Endothelial cell of umbilical vein (primary cell): ENCODE results near the gene ERICH3. TPM values are rescaled to one million over a fixed set of nuclear protein-coding genes. Genes with fewer than 3 reads are reported as not detected.

Experiments used
- BruUV-seq: library from RNA; stranded (reverse); fragments of 400-500 nt; replicated peaks from 2 replicates; lab custom pipeline; 2021; lab: Mats Ljungman, UMichigan
- CTCF ChIA-PET: fragments of 300-600, 350-600 bp; sonication (Branson Sonifier 250); formaldehyde crosslinking; loops from one replicate; lab custom pipeline; 2021; ENCODE audit warnings: antibody characterized with exemption, inconsistent platforms; lab: Charles Lee
- POLR2A ChIA-PET: fragments of 300-600, 350-600 bp; sonication (Branson Sonifier 250); formaldehyde crosslinking; loops from one replicate; lab custom pipeline; 2021; ENCODE audit warnings: antibody characterized with exemption, inconsistent platforms; lab: Charles Lee
- DNase-seq: peaks from one replicate; pipeline ENCODE4 v3.0.0-alpha.2; 2011; ENCODE audit warnings: low read depth, low spot score
- FAIRE-seq: peaks from 2 replicates; lab custom pipeline; 2011; peaks lifted over from hg19 to GRCh38; lab: Jason Lieb, UNC
- H2AFZ ChIP-seq: 2 replicates; pipeline ENCODE4 v1.6.0; 2012; ENCODE audit warnings: low read depth, low read length, control low read depth, inconsistent platforms
- H3K27ac ChIP-seq: 2 replicates; pipeline ENCODE4 v1.5.1; 2011; ENCODE audit warnings: low read depth, mild to moderate bottlenecking, control low read depth, low read length, moderate library complexity; ENCODE audit not compliant: insufficient read depth
- H3K27me3 ChIP-seq, 2 experiments: 2 replicates each; pipeline versions ENCODE4 v1.6.0 to v1.6.1; 2011; ENCODE audit warnings: low read length in 2 of 2, mixed read lengths in 1 of 2; ENCODE audit not compliant: control insufficient read depth in 2 of 2, insufficient read depth in 2 of 2
- H3K36me3 ChIP-seq, 2 experiments: 2 replicates in 1 of 2; 3 replicates in 1 of 2; pipeline ENCODE4 v1.5.1; 2011; ENCODE audit warnings: low read length in 2 of 2, mild to moderate bottlenecking in 1 of 2, moderate library complexity in 1 of 2; ENCODE audit not compliant: control insufficient read depth in 2 of 2, insufficient read depth in 2 of 2; ENCODE audit errors: extremely low read depth in 1 of 2
- H3K4me1 ChIP-seq: 3 replicates; pipeline ENCODE4 v1.5.1; 2011; ENCODE audit warnings: mild to moderate bottlenecking, low read length; ENCODE audit not compliant: control insufficient read depth, insufficient read depth; ENCODE audit errors: extremely low read depth
- H3K4me2 ChIP-seq: 2 replicates; pipeline ENCODE4 v1.6.1; 2011; ENCODE audit warnings: low read length, control low read depth, mixed read lengths; ENCODE audit not compliant: insufficient read depth
- H3K4me3 ChIP-seq, 3 experiments: fragments of 200-600 bp in 1 of 3; sonication (generic), shearing (Covaris generic) in 1 of 3; replicated peaks in 1 of 3; 2 replicates each; pipeline ENCODE4 v1.5.1; 2011 to 2016; ENCODE audit warnings: control low read depth in 3 of 3, low read length in 3 of 3, mild to moderate bottlenecking in 2 of 3, inconsistent platforms in 1 of 3, low read depth in 1 of 3, moderate library complexity in 1 of 3; ENCODE audit not compliant: insufficient read depth in 1 of 3
- H3K79me2 ChIP-seq: 2 replicates; pipeline ENCODE4 v1.6.0; 2012; ENCODE audit warnings: low read length, inconsistent platforms; ENCODE audit not compliant: control insufficient read depth, insufficient read depth
- H3K9ac ChIP-seq: replicated peaks from 2 replicates; pipeline ENCODE3; 2011; ENCODE audit warnings: low read length, control low read depth; ENCODE audit not compliant: insufficient read depth; ENCODE audit errors: extremely low read depth
- H3K9me1 ChIP-seq: replicated peaks from 3 replicates; pipeline ENCODE4 v1.6.0; 2011; ENCODE audit warnings: mild to moderate bottlenecking, low read length; ENCODE audit not compliant: control insufficient read depth, insufficient read depth; ENCODE audit errors: extremely low read depth
- H3K9me3 ChIP-seq: replicated peaks from 2 replicates; pipeline ENCODE4 v1.5.1; 2012; ENCODE audit warnings: low read length, inconsistent platforms; ENCODE audit not compliant: control insufficient read depth, insufficient read depth
- H4K20me1 ChIP-seq: replicated peaks from 2 replicates; pipeline ENCODE3; 2011; ENCODE audit warnings: mild to moderate bottlenecking, low read length; ENCODE audit not compliant: control insufficient read depth, insufficient read depth; ENCODE audit errors: extremely low read depth
- EZH2 ChIP-seq: IDR thresholded peaks from 2 replicates; pipeline ENCODE4 v1.6.1; 2012; ENCODE audit warnings: borderline replicate concordance, low read depth, mild to moderate bottlenecking, moderate library complexity, low read length, inconsistent platforms; ENCODE audit not compliant: severe bottlenecking
- FOS ChIP-seq: IDR thresholded peaks from 2 replicates; pipeline ENCODE4 v1.6.1; 2011; ENCODE audit warnings: mild to moderate bottlenecking, low read length, moderate library complexity, borderline replicate concordance; ENCODE audit not compliant: insufficient read depth
- GATA2 ChIP-seq: IDR thresholded peaks from 2 replicates; pipeline ENCODE4 v1.7.0; 2011; ENCODE audit warnings: low read depth, mild to moderate bottlenecking, moderate library complexity, mixed read lengths, low read length; ENCODE audit not compliant: insufficient read length, insufficient read depth
- JUN ChIP-seq: IDR thresholded peaks from 2 replicates; pipeline ENCODE4 v1.6.1; 2011; ENCODE audit warnings: borderline replicate concordance, low read depth; ENCODE audit not compliant: insufficient read length, insufficient read depth
- MYC ChIP-seq: IDR thresholded peaks from one replicate; pipeline ENCODE4 v1.6.1; 2011; ENCODE audit warnings: mild to moderate bottlenecking, low read depth, low read length
- POLR2A ChIP-seq: IDR thresholded peaks from 2 replicates; pipeline ENCODE4 v1.6.1; 2012; ENCODE audit warnings: low read depth, mild to moderate bottlenecking, control low read depth, low read length
- POLR2AphosphoS5 ChIP-seq: IDR thresholded peaks from 2 replicates; pipeline ENCODE4 v1.6.1; 2012; ENCODE audit warnings: low read depth, mild to moderate bottlenecking, control low read depth, low read length, moderate library complexity; ENCODE audit not compliant: insufficient read depth
- dilution Hi-C: fragments of 300-500 bp; cut with MboI; formaldehyde crosslinking; loops from one replicate; pipeline ENCODE4 v1.15.0; 2019; ENCODE audit warnings: low sequenced_read_pairs; ENCODE audit not compliant: extremely low pct_ligation_motif_present
- intact Hi-C: fragments of 100-400 bp; cut with micrococcal nuclease; formaldehyde crosslinking; loops from one replicate; pipeline ENCODE4 v1.10.0; 2022
- polyA plus RNA-seq, 4 experiments: library from polyadenylated mRNA; depleted of rRNA in 3 of 4; stranded (reverse) in 3 of 4; unstranded in 1 of 4; fragments of >200 nt; gene quantifications; 2 replicates each; pipeline versions ENCODE4 v1.2.1 to v1.2.3, GENCODE V29; 2011 to 2012; ENCODE audit warnings: missing spikeins in 1 of 4
- total RNA-seq: library from RNA; stranded (reverse); gene quantifications from 2 replicates; pipeline ENCODE4 v1.2.3, GENCODE V29; 2021
- TF ChIP-seq, protein P1 (sequence below): IDR thresholded peaks from 2 replicates; pipeline ENCODE4 v1.6.1; 2011; ENCODE audit not compliant: insufficient read depth, insufficient read length
- TF ChIP-seq, protein P2 (sequence below), 2 donors: IDR thresholded peaks; 1 replicate in 1 of 2; 2 replicates in 1 of 2; pipeline ENCODE4 v1.5.1; 2011; ENCODE audit warnings: low read length in 2 of 2, mild to moderate bottlenecking in 2 of 2, moderate library complexity in 2 of 2, control low read depth in 1 of 2, inconsistent platforms in 1 of 2, low read depth in 1 of 2; ENCODE audit not compliant: insufficient read depth in 1 of 2; ENCODE audit errors: extremely low read depth in 1 of 2

ERICH3 gene
- total and polyA plus RNA-seq, 2 donors (not counting 3 experiments of a cell fraction or from before 2014, with no cell fraction given) = not detected

GRCh38 chr1:74613894-74614293, 59.7 kb downstream of the ERICH3 start:
- BruUV-seq = no TSS peak
- H3K27me3 ChIP-seq = no peaks in the 10 kb centered on the region
- TF ChIP-seq JUN = no peak
- TF ChIP-seq MYC = no peak
- TF ChIP-seq, protein P1, sequence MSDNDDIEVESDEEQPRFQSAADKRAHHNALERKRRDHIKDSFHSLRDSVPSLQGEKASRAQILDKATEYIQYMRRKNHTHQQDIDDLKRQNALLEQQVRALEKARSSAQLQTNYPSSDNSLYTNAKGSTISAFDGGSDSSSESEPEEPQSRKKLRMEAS = no peak
- TF ChIP-seq, protein P2, sequence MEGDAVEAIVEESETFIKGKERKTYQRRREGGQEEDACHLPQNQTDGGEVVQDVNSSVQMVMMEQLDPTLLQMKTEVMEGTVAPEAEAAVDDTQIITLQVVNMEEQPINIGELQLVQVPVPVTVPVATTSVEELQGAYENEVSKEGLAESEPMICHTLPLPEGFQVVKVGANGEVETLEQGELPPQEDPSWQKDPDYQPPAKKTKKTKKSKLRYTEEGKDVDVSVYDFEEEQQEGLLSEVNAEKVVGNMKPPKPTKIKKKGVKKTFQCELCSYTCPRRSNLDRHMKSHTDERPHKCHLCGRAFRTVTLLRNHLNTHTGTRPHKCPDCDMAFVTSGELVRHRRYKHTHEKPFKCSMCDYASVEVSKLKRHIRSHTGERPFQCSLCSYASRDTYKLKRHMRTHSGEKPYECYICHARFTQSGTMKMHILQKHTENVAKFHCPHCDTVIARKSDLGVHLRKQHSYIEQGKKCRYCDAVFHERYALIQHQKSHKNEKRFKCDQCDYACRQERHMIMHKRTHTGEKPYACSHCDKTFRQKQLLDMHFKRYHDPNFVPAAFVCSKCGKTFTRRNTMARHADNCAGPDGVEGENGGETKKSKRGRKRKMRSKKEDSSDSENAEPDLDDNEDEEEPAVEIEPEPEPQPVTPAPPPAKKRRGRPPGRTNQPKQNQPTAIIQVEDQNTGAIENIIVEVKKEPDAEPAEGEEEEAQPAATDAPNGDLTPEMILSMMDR (IDR thresholded peaks at IDR 0.05; ENCODE audit: extremely low read depth in 1 of 2, insufficient read depth in 1 of 2, low read depth in 1 of 2, low read length in 2 of 2) = no peak
- TF ChIP-seq POLR2A = no peak
- no peak for TF ChIP-seq EZH2
- no peak for TF ChIP-seq GATA2
- TF ChIP-seq POLR2AphosphoS5 = no peak
- TF ChIP-seq FOS = no peak
- H3K9me3 ChIP-seq = no peaks in the 10 kb centered on the region
- ChIA-PET POLR2A (no interaction called here), CTCF (no interaction called here)
- H3K27ac ChIP-seq = no peak overlapping the region
- no peaks in the 10 kb centered on the region for H3K36me3 ChIP-seq
- no peak overlapping the region for H2AFZ ChIP-seq
- FAIRE-seq (no peak), DNase-seq (no peak)
- no peaks in the 10 kb centered on the region for H3K4me1 ChIP-seq
- dilution Hi-C loops (no loop called here), intact Hi-C loops (no loop called here)
- H3K9ac ChIP-seq = no peak overlapping the region
- H3K9me1 ChIP-seq = no peaks in the 10 kb centered on the region
- no peak overlapping the region for H3K4me2 ChIP-seq
- H3K4me3 ChIP-seq = no peak overlapping the region
- H4K20me1 ChIP-seq = no peaks in the 10 kb centered on the region
- H3K79me2 ChIP-seq = no peaks in the 10 kb centered on the region
